CD1c-positive myeloid dendritic cell (primary cell): ENCODE data around the gene CEP112.
A peak's percentile ranks its signal among the peaks of the same experiment; 100 is the strongest.
"Not testable (repeated sequence)": the region's sequence is repeated elsewhere in the genome, so short reads cannot be mapped to it uniquely, and the experiment has no call there.

Experiments used
- DNase-seq: peaks from one replicate; pipeline ENCODE4 v3.0.0-alpha.2; 2016; ENCODE audit errors: extremely low spot score

The CEP112 gene

DNA sequence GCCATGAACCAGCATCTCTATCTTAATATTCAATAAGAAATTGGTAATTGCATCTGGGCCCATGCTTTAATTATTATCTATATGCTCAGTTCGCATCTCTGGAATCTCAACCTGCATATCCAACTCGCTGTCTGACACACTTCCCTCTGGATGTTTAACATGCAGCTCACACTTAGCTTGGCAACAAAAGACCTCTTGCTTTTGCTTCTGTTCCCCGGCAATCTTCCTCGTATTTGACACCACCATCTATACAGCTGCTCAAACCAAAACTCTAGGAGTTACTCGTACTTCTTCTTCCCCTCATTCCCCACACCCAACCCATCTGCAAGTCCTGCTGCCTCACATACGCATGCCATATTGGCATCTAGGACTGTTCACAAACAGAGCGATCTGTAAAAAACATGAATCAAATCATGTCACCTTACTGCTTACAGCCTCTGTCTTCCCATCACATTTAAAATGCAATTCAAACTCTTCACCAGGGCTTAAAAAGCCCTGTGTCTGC lies 300.6 kb downstream of the CEP112 start:
- DNase-seq = no peak

DNA sequence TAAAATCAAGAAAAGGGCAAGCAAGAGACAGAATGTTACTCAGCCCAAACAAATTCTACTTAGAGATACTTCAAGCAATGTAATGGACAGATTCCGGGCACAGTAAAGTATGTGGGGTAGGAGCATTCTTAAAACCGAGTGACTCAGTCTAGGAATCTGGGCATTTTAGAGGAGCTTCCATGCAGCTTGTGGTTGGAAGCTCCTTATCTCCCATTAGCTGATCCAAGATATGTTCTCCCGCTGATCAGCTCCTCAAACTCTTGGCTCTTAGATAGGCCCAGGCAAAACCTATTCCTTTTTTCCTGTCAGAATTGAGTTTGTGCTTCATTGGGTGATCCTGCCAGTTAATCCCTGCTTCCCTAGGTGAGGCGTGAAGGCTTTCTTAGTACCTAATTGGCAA lies 303.3 kb downstream of the CEP112 start:
- DNase-seq = no peak

DNA sequence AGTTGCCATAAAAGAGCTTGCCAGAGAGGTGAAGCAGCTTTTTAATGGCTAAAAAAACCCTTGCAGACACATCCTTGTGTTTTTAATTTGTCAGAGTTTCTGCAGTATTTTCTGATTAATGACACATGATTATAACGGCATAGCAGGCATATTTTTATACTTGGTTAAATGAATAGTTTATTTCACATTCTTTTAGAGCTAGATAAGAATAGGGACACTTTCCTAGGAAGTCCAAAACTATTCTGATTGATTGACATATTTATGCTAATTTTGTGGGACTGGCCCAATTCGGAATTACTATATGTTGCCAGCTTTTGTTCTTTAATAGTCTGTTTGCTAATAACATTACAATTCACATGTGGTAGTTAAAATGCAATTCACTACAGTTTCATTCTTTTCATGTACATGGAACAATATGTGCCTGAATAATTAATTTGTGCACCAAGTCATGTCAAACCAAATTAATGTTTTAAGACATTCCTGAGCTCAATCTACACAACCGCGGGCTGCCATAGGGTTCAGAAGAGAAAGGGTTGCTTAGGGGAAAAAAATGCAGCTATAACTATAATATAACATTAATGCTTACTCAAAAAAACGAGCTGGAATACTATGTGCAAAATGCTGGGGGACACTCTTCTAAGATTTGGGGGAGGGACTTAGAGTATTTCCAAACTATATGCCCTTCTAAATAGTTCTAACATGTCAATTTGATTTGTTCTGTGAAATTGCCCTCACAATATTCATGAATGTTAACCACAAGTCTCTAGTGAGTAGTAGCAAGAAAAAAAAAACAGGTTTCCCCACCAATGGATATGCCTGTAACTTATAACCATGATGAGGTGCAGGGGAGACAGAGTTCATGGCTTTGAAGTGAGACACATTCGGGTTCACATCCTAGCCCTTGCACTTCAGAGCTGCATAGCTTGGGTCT lies 305.4 kb downstream of the CEP112 start:
- no peak for DNase-seq

DNA sequence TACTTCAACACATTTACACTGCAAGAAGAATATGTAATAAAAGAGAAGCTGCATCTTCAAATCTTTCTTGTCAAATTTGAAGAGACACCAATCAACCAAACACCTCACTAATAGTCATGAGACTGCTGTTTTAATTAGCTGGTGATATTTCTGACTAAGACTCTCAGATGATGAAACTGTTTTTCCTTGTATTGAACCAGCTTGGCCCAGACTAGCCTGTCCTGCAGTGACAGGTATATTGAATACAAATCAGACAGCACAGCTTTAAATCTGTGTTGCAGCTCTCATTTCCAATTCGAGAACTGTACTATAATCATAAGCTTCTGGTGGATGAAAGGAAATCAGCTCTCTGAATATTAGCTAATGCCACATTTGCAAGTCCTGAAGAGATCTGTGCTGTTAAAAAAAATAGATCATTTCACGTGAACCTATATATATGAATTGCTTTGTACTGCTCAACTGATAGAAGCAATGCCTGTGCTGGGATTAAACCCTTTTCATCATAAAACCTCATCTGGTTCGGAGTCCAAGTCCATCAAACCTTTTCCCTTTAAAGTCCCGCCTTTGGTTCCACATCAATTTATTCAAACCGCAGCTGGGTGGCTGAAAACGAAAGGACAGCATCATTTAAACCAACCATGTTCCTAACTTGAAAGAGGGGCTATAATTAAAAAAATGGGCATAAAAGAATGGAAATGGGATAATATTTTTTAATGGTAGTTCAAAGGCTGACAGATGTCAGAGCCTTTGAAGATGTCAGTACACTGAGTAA lies 306.2 kb downstream of the CEP112 start:
- no peak for DNase-seq

DNA sequence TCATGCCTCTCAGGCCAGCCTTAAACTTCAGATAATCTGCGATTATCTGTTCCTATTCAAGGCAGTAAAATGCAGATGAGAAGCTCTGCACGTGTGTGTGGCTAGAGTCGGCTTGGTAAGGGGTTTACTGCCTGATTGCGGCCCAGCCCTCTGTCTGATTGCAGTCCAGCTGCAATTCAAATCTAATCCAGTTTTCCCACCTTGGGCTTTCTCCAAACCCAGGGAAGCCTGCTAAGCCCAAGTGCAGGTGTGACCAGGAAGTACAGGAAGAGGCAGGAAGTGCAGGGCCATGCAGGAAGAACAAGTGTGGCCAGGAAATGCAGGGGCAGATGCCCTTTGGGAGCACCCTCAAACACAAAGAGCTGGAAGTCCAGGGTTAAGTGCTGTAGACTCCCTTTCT lies 314.9 kb downstream of the CEP112 start:
- DNase-seq = no peak

DNA sequence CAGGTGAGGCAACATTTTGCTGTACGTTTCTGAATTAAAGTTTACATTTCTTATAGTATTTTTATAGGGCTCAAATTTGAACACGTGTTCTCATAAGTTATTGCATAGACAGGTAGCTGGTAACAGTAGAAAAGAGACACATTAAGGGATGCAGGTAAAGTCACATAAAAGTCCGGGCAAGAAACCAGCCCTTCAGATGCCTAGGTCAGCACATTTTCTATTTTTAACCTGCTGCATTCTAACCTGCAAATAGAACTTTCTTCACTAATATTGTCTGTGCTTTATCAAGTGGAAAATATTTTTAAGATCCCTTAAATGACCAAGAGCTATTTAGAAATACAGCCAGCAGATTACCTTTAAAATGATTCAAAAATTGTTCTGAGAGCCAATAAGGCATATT lies 323.1 kb downstream of the CEP112 start:
- DNase-seq = no peak

DNA sequence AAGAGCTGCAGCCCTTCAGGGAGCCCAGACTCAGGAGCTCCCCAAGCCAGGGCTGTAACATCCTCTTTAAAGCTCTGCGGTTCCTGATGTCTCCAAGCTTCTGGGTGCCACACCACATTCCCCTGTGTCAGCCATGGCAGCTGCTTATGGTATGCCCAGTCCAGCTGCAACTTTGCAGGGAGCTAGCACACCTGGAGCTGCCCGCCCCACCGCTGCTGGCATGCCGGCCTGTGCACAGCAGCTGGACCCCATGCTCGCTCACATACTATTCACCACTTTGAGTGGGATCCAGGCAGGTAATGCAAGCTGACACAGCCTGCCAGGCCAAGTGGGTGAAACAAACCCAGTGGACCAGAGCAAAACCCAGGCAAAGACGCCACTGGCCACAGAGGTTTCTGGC lies 324.9 kb downstream of the CEP112 start:
- no peak for DNase-seq

DNA sequence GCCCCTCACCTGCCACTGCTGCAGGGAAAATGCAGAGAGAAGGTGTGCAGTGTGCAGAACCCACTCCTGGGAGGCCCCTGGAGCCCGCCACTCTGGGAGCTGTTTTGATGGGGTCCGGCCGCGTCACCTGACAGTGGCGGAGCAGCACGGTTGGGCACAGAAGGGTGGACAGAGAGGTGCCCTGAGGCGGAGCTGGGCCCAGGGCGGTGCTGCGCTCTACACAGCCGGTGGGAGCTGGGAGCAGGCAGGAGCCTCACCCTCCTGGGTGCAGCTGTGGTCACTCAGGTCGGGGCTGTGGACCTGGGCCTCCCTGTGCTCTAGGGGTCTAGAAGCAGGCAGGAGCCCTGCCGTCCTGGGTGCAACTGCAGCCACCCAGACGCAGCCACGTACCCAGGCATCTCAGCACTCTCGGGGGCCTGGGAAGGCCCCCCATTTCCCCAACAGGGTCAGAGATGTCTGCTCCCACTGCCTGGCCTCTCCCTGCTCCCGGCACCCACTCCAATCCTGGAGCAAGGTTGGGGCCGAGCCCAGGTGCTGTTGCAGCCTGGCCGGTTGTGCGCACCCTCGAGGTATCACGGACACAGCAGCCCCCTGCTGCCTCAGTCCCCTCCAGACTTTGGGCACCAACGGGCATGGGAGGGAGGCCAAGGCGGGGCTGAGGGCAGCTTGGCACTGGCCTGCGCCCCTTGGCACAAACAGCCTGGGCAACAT lies 326.1 kb downstream of the CEP112 start:
- DNase-seq = no peak

DNA sequence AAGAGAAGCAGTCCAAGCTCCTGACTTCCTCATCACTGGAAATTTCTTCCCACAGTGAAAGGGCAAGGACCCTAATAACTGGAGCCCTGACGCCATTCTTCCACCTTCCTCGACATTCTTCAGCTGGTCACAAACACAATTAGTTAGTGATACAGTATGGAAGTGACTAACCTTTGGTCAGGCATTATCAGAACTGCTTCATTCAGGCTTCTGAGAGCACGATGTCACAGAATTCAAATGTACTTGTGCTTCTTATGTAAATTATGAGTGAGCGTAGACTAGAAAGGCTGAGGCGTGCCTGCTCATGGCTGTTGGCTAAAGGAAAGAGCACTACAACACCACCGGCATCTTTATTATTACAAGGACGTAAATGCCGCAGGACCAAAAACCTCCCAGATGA lies 327.5 kb downstream of the CEP112 start:
- DNase-seq = no peak

DNA sequence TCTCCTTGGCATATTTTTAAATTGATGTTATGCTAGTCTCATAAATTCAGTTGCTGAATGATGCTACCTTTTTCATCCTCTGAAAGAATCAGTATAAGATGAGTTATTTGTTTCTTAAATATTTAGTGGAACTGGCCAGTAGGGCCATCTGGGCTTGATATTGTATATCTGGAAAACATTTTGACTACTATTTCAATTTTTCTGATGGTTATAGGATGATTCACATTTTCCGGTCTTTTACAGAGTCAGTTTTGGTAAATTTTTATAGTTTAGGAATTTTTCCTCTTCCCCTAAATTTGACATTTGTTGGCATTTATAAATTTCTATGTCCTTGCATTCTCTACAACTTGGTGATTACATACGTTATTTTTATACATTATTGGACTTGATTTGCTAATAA lies 334.2 kb downstream of the CEP112 start:
- DNase-seq = no peak

DNA sequence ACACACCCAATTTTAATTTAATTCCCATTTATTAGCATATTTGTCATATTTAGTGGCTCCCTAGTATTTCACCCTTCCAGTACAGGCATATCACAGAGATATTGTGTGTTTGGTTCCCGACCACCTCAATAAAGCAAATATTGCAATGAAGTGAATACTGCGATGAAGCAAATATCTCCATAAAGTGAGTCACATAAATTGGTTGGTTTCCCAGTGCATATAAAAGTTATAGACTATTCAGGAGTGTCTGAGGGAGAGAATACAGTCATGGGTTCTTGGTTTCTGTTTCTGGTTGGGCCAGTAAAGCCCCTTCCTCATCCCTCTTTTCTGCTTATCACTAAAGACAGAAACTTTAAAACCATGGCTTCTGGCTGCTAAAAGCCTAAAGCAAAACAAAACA lies 335.1 kb downstream of the CEP112 start:
- DNase-seq = no peak

DNA sequence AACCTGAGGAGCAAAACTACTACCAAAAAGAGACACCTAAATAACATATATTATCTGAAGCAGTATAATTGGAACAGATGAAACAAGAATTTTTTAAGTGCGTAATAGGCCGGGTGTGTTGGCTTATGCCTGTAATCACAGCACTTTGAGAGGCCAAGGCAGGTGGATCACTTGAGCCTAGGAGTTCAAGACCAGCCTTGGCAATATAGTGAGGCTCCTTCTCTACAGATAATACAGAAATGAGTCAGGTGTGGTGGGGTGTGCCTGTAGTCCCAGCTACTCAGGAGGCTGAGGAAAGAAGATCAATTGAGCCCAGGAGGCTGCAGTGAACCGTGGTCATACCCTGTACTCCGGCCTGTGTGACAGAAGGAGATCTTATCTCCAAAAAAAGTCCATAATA lies 336.3 kb downstream of the CEP112 start:
- no peak for DNase-seq

DNA sequence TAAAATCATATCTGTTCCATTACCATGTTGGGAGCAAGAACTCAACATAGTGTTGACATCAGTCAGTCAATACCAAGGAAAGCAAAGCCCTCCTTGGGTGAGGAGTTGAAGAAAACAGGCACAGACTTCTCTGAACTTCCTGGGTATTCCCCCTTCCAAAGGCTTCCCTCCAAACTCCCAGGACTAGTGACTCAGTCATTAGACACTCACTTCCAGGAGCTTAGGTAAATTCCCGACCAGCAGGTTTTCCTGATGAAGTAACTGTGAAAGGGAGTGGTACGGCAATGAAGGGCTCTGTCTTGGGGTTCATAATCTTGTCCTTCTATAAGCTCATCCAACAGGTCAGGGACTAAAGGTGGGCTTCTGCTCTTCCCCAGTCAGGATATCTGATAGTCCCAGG lies 336.7 kb downstream of the CEP112 start:
- DNase-seq = no peak

DNA sequence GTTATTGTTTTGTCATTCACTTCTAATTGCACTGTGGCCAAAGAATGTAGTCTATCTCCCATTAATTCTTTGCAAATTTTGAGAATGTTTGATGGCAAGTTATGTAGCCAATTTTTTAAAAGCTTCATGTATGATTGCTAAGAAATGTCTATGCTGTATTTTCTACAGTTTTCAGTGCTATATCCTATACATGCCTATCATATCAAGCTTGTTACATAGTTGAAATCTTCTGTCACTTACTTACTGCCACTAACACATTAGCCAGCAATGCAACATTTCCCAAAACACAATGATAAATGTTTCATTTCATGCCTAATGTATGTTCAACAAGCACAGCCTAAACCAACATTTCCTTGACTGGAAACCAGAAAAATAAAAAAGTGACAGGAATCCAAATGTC lies 338.1 kb downstream of the CEP112 start:
- no peak for DNase-seq

DNA sequence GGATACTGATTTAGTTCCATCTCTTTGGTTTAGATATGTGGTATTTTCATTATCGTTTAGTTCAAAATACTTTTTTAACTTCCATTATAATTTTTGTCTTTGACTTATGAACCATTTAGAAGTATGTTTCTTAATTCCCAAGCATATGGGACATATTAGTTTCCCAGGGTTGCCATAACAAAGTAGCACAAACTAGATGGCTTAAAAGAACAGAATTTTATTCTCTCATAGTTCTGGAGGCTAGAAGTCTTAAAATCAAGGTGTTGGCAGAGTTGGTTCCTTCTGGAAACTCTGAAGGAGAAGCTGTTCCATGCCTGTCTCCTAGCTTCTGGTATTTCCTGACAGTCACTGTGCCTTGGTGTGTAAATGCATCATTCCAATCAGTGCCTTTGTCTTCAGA lies 339.0 kb downstream of the CEP112 start:
- DNase-seq = no peak

DNA sequence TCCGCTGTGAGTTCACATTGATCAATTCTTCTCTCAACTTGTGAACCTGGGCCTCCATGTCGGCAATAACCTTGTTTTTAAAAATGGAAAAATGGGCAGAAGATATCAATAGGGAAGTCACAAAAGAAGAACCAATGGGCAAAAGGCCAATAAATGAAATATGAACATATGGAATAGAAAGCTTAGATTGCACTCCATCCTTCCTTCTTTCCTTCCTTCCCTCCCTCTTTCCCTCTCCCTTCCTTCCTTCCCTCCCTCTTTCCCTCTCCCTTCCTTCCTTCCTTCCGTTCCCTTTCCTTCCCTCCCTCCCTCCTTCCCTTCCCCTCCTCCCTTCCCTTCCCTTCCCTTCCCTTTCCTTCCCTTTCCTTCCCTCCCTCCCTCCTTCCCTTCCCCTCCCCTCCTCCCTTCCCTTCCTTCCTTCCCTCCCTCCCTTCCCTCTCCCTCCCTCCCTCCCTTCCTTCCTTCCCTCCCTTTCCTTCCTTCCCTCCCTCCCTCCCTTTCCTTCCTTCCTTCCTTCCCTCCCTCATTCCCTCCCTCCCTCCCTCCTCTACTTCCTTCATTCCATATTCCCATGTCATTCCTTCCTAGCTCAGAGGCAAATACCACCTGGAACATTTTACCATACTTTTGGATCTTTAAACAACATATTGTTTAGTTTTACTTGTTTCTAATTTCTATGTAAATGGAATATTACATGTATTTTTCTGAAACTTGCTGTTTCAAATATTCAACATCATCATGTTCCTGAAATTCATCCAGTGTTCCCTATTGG lies 339.8 kb downstream of the CEP112 start:
- no peak for DNase-seq

DNA sequence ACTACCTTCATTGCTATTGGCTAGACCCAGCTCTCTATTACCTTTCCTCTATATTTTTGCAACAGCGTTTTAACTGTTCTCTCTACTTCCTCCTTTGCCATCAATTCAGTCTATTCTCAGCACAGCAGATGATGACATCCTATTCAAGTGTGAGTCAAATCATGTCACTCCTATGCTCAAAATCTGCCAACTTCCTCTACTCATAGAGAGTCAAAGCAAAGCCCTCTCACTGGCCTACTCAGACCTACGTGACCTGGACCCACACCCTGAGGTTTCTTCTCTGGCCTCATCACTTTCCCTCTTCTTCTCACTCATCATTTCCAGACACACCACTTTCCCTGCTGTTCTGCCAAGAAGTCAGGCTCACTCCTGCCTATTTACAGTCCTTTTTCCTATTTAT lies 341.4 kb downstream of the CEP112 start:
- DNase-seq = peak; percentile 17

DNA sequence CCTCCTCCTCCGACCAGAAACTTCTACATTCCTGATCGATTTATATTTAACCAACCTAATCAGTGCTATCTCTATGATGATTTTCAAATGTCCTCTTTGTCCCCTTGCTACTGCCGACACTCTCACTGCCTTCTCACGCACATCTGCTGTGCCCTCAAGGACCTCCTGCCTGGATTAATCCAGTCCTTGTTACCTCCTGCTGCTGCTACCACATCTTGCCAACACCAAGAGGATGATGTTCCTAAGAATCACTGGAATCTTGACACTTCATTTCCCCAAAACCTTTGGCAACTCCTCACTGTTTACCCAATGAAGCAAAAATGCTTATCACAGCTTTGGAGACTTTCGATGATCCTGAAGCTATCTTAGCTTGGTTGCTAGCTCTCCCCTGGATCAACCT lies 343.2 kb downstream of the CEP112 start:
- no peak for DNase-seq

DNA sequence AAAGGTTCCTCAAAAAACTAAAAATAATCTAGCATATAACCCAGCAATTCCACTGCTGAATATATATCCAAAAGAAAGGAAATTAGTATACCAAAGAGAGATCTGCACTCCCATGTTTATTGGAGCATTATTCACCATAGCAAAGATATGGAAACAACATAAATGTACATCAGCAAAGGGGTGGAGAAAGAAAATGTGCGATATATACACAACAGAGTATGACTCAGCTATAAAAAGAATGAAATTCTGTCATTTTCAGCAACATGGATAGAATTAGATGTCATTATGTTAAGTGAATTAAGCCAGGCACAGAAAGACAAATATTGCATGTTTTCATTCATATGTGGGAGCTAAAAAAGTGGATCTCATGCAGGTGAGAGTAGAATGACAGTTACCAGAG lies 350.8 kb downstream of the CEP112 start:
- DNase-seq = no peak

DNA sequence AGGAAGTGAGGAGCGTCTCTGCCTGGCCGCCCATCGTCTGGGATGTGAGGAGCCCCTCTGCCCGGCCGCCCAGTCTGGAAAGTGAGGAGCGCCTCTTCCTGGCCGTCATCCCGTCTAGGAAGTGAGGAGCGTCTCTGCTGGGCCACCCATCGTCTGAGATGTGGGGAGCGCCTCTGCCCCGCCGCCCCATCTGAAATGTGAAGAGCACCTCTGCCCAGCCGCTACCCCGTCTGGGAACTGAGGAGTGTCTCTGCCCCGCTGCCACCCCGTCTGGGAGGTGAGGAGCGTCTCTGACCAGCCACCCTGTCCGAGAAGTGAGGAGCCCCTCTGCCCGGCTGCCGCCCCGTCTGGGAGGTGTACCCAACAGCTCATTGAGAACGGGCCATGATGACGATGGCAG lies 354.7 kb downstream of the CEP112 start:
- not testable (repeated sequence) for DNase-seq

DNA sequence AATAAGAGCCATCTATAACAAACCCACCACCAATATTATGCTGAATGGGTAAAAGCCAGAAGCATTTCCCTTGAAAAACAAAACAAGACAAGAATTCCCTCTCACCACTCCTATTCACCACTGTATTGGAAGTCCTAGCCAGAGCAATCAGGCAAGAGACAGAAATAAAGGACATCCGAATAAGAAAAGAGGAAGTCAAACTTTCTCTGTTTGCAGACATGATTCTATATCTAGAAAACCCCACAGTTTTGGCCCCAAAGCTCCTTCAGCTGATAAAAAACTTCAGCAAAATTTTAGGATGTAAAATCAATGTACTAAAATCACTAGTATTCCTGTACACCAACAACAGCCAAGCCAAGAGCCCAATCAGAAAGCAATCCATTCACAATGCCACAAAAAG lies 358.7 kb downstream of the CEP112 start:
- DNase-seq = no peak

DNA sequence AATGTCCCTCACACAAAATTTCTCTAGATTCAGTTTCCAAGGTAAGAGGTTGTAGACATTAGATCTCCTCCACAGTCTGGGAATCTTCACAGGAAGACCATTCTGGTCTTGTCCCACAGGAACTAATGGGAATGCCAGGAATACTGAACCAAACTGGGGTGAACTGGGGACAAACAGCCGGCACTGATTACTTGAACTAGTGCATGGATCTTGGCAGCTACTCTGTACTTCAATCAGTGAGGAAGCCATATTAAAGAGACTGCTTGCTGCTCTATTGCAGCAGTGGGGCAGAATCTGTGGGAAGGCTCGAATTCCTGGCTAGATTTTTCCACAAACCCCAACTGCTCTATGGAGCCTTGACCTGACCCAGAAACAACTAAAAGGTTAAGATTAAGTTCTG lies 361.6 kb downstream of the CEP112 start:
- no peak for DNase-seq
